NOMO-1 treated with dmso at 0.1 percent for 144 hours (cell line): ENCODE measurements around the gene SYNDIG1L.

Source experiments
- DNase-seq: peaks from one replicate; lab custom pipeline; 2025; ENCODE audit not compliant: unreplicated experiment; lab: John Stamatoyannopoulos, UW

Gene SYNDIG1L

DNA sequence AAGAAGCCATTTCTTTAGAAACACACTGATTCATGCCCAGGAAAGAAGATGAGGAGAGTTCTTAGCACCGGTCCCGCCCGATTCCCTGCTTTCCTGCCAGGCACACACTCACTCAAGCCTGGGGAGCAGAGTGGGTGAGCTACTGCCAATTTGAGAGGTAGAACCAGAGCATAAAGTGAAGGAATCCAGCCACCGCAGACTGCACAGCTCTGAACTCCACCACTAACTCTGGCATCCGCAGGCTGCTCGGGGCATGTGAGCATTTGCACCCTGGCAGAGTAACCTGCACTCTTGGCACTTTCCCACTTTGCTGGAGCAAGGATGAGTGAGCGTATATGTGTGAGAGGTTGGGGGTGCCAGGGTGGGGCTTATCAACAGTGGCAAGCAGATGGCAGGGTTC lies 4.0 kb upstream of the SYNDIG1L start:
- DNase-seq = no peak

DNA sequence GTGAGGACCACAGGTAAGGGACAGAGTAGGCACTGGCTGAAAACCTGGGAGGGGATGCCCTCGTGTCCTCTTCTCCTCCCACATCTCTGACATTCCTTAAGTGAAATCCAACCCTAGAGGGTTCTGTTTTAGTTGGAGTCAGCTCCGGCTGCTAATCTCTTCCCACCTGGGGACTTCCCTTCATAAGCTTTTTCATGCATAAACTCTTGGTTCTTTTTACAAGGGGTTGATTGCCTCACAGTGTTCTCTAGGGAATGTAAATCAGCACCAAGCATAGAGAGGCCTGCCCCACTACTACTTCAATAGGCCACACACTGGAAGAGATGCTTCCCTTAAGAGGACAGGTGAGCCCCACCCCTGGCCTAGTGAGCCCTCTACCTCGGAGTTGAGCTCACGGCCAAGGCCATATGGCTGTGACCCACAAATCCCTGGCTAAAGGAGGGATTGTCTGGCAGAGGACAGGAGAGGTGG lies 3.2 kb upstream of the SYNDIG1L start:
- no peak for DNase-seq

DNA sequence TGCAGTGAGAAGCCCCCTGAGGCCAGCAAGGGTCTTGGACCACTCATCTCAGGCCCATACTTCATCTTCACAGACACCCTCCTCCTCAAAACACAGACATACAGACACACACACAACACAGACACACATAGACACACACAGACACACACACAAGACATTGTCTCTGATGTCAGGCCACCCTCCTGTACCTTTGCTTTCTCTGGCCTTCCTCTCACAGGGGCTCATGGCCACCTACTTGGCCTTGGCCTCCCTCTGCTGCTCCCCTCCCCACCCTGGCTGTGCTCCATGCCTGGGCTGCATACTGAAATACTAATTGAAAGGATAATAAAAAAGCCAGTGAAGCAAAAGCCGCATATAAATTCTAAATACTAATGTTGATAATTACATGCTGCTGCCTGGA lies 1.6 kb upstream of the SYNDIG1L start:
- no peak for DNase-seq

DNA sequence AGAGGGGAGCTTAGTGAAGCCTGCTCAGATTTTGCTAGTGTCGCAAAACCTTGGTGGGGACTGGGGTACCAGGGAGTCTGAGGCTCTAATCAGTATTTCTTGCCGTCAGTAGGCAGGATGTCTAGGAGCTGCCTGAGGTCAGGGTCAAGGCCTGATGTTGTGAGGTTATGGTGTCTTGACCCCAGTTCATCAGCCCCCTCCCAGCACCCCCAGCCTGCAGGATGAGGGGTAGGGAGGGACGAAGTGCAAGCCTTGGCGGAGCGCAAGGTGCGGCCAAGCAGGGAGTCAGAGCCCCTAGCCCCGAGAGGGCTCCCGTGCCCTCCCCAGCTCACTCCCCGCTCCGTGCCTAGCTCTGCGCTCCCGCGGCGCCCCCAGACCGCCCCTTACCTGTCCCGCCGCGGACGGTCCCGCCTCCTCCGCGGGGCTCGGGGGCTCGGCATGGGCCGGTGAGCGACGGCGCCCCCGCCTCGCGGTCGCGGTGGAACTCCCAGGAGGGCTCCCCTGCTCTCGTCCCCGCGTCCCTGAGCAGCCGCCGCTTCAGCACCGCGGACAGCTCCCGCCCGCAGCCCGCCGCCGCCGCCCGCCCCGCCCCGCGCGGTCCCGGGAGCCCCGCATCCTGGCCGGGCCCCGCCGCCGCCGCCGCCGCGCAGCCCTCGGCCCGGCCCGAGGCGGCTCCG lies 347 bp downstream of the SYNDIG1L start:
- no peak for DNase-seq

DNA sequence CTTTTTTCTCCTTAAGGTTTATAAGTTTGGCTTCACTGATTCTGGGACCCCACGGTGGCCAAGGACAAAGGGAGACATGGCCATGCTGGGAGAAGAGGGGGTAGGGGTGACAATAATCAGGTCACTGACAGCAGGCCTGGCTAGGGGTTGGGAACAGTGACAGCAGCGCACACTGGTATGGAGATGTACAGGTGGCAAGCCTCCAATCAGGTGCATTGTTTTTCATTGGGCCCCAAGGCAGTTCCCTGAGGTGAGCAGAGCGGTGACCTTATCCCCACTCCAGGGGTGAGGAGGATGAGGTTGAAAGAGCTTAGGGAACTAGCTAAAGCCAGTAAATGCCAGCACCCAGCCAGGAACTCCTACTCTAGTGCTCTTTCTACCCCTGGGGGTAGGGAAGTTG lies 1.4 kb downstream of the SYNDIG1L start:
- no peak for DNase-seq

DNA sequence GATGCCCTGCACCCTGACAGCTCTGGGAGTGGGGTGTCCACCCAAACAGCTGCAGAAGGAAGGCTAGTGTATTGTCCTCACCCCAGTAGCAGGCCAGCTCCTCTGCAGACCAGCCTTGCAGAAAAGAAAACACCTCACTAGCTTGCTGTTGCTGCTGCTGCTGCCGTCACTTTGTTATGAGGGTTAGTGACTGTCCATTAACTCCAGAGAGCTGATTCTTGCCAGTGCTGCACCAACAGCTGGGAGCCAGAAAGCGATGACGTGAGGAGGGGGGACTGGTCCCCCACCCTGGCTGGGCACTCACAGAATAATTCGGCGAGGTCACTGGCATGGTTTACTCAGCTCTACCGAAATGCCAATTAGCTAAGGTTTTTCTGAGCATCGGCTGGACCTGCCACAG lies 2.8 kb downstream of the SYNDIG1L start:
- DNase-seq = no peak

DNA sequence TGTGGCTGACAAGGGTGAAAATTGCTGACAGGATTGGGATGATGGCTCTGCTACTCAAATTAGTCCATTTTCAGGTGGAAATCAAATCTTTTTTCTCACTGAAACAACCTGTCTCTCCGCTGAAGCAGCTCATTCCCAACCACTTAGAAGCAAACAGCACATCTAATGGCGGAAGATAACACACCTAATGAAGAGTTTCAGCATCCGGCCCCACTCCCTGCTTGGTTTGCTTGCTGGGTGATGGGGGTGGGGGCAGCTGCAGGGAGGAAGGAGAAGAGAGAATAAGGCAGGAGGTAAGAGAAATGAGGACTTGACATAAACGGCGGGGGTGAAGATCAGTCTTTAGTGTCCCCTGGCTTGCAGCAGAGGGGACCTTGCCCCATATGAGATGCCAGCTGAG lies 4.0 kb downstream of the SYNDIG1L start:
- DNase-seq = no peak

DNA sequence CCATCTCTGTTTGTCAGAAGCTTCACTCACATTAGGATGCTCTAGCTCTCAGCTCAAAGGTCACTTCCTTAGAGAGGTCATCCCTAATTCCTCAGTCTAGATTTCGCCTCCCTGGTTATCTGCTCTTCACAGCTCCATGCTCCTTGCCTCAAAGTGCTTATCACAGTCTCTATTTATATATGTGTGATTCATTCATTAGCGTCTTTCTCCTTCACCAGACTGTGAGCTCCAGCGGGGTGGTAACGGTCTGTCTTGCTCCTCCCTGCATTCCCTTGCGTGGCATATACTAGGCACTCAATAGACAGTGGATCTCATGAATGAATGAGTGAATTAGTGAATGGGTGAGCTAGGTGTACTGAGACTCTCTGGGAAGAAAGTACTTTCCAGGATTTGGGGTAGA lies 6.9 kb downstream of the SYNDIG1L start:
- DNase-seq = no peak

DNA sequence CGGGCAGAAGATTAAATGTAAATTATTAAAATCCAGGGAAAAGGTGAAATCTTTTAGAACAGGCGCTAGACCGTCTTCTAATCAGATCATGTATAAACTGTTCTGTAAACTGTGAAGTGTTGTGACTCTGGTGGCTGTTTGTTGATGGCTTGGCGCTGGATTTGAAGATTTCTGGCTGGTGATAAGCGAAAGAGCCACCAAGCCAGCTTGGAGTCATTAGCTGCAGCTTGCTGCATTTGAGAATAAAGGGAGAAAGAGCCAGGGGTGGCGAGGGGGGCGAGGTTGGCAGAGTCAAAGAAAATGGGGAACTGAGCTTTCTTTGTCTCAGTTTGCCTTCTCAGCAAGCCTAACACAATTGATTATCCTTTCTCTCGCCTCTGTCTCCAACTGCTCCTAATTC lies 8.0 kb downstream of the SYNDIG1L start:
- DNase-seq = no peak

DNA sequence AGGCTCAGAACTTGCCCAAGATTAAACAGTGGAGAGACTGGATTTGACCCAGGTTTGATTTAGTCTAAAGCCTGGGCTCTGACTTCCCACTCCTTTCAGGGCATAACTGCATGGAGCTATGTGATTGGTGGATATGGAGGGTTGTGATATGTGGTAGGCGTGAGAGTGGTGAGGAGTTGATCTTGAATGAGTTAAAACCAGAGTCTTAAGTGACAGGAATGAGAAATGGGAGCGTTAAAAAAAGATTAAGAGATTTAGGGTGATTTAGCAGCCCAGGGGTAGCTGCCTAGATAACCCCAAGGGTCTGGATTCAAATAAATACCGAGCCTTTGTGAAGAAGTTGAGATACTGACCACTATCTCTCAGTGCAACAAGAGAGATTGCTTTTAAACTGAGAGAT lies 8.4 kb downstream of the SYNDIG1L start:
- DNase-seq = no peak

DNA sequence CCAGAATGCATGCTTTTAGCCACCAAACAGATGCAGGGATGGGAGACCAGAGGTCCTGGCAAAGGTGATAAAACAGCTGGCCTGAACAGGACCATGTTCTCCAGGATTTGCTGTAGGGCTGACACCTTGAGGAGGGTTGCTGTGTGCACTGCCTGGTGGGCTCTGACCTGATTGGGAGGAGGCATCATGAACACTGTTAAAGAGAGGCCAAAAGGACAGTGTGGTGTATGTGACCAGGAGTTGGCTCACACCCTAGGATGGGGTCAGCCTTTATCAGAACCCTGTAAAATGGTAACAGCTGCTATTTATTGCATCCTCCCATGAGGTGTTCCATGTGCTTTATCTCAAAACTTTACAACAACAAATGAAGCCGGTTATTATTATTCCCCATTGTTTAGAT lies 8.8 kb downstream of the SYNDIG1L start:
- no peak for DNase-seq

DNA sequence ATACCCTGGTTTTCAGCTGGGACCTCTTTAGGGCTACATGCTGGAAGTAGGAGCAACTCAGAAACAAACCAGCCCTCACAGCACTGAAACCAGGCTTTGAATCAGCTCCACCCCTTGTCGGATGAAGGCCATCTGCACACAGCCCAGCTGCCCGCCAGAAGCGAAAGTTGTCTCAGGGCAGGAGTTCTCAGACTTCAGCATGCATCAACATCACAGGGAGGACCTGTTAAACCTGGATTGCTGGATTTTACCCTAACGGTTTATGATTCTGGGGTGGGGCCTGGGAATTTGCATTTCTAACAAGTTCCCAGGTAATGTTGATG lies 10.9 kb downstream of the SYNDIG1L start:
- DNase-seq = no peak

DNA sequence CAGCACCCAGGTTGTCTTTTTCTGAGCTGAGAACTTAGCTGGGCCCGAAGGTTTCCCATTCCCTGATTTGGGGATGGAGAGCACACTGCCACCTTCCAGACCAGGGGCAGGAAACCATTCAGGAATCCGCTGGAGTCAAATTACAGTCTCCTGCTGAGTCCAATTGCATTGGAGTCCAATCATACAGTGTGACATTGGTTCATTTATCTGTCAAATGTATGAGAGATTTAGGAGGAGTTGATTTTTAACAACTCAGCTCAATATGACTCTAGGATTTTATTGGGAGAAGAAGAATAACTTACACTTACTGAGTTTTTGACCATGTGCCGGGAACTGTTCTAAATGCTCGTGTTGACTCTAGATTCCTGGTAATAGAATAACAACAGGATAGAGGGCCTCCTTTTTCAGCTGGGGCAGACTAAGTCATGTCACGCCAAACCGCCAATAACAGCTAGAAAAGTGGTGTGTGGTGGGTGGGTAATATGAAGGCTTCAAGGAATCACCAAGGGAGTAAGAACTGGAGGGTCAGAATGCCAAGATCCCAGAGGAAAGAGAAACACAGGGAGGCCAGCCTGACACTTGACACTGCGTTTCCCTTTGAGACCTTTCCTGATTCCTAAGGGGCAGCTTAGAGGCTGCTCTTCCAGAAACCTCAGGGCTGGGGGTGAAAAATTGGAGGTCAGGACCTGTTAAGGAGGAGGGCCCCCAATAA lies 11.5 kb downstream of the SYNDIG1L start:
- no peak for DNase-seq

DNA sequence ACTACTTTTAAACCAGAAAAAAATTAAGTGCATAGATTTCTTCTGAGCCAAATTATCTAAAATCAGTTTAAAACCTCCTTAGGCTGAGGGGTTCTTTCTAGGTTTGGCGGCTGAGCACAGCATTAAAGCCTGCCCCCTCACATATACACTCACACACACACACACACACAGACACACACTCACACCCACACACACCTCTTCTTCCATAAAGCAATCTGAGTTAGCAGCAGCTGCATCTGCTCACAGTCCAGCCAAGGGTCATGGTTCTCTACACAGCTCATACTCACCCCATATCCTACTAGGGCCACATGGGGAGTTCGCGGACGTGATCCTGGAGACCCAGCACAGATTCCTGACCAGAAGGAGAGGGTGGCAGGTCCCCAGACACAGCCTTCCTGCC lies 12.4 kb downstream of the SYNDIG1L start:
- DNase-seq = no peak

DNA sequence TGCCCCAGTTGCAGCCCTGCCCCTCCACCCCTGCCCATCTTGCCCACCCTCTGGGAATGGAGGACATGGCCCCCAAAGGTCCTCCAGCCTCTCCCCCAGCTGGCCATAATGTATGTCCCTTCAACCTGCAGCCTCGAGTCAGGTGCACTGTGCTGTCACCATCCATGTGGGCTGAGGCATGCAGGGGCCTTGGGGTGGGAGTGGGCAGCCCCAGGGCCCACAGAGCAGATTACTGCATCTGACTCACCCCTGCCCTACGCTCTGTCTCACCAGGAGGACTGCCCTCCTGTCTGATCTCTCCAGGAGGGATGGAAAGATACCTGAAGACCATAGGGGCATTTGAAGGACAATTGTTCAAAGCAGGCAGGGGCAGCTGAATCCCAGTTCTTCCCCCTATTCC lies 13.3 kb downstream of the SYNDIG1L start:
- DNase-seq = no peak

DNA sequence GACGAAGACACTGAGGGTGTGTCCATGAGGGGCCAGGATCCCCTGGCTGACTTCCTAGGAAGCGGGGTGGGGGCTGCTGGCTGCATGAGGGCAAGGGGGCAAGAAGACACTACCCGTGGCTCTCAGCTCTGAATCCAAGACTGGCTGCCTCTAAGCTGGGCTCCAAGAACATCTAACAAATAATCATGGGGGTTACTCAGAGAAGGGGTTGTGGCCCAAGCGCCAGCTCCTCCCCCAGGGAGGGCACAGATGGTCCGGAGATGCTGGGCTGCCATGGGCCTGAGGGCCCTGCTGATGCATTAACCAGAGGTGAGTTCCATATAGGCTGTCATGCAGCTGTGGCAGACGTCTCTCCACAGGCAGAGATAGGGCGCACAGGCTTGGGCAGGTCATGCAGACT lies 14.3 kb downstream of the SYNDIG1L start:
- DNase-seq = no peak

DNA sequence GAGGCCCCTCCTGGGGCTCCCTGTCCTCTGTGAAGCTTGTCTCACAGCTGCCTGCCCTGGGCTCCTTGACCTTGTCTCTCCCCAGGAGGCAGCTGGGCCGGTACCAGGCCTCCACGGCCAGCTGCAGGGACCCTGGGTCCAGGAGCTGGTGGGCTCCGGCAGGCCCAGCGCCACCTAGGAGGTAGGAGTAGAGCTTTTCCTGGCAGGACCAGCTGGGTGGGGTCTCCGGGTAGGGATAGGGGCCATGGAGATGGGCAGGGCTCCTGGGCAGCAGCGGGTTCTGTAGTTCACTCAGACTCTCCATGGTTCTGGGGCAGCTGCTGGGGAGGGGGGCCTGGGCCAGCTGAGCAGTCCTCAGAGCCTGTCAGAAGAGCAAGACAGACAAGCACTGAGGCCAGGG lies 16.6 kb downstream of the SYNDIG1L start:
- DNase-seq = no peak

DNA sequence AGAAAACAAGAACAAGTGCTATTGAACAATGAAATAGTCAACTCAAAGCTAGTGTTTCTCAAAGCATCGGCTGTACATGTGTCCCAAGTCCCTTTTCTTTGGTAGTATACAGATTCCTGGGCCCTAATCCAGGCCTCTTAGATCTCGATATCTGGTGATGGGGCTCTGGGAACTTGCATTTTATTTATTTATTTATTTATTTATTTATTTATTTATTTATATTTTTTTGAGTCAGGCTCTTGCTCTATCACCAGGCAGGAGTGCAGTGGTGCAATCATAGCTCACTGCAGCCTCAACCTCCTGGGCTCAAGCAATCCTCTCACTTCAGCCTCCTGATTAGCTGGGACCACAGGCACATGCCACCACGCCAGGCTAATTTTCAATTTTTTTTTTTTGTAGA lies 17.1 kb downstream of the SYNDIG1L start:
- DNase-seq = no peak

DNA sequence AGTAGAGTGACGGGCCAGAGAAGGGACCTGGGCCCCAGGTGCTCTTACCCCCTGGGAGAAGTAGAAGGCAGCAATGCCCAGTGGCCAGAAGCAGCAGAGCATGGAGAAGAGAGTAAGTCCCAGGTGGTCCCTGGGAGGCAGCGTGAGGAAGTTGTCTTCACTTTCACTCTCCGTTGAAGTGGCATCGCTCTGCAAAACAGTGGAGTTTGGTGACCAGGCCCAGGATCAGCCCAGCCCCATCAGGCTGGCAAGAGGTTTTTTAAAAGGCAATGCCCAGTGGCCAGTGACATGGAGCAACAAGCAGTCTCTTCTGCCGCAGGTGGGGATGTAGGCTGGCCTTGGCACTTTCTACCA lies 18.2 kb downstream of the SYNDIG1L start:
- DNase-seq = no peak

DNA sequence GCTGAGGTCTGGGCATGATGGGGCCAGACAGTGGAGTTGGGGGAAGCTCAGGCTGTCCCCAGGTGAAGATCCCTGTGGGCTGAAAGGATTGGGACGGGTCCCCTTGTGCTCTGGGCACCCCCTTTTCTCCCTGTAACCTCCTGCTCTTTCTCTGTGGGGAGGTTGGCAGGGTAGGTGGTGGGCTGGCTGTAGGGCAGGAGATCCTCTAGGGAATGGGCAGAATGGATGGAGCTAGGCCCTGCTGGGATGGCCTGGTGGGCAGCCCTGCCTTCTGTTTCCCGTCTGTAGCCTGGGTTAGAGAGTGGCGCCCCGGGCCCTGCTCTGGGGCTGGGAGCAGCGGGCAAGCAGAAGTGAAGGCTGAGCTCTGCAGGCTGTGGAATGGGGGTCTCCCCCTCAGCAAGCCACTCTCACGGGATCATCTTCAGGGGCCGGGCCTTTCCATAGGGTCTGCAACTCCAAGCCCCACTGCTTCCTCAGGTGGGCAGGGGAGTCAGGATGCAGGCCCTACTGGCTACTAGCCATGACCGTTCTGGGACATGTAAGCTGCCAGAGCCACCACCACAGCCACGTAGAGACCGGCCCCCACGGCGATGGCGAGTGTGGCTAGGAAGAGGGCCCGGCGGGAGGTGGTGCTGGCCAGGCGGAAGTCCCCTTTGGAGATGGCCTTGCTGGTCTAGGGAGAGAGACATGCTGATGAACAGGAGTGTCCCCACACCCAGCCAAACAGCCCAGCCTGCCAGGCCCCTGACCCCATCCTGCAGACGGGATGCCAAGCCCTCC lies 18.8 kb downstream of the SYNDIG1L start:
- DNase-seq = no peak

DNA sequence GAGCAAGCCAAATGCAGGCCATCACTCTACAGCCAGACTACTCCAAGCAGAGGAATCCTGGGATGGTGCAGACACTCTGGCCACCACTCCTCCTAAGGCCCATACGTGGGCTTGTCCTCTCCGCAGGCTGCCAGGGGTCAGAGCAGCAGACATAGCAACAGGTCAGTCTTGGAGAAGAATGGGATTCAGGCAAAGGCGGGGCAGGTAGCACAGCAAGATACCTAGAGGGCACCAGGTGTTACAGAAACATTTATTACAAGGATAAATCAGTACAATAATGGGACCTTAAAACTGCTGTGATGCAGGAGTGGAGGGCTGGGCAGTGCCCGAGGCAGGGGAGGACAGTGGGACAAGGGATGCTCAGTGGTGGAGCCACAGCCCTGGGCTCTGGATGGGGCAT lies 20.3 kb downstream of the SYNDIG1L start:
- DNase-seq = no peak

DNA sequence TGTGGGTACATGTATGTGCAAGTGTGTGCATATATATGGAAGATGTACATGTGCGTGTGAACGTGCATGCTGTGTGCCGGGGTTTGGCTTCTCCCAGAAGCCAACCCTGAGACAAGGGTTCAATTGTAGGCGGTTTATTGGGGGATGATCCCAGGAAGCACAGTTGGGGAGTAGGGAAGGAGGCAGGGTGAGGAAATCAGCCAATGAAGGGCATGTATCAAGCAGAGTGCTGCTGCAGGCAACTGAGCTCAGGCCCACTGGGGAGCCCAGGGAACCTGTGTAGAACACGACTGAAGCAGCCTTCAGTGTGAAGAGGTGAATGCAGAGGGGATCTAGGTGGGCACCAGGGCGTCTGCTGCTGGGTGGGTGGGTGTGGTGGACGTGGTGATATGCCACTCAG lies 21.6 kb downstream of the SYNDIG1L start:
- DNase-seq = no peak
